Endothelial cell (in vitro differentiated cells): ENCODE data around the gene ALAS1. TPM values are rescaled to one million over a fixed set of nuclear protein-coding genes. Genes with fewer than 3 reads are reported as not detected.

ENCODE experiments used
- DNase-seq: peaks from one replicate; pipeline ENCODE4 v3.0.0; 2021; ENCODE audit warnings: low spot score
- H3K27ac Mint-ChIP-seq: one replicate; pipeline ENCODE4 v1.8.0; 2021; ENCODE audit warnings: mixed read lengths, inconsistent platforms; ENCODE audit not compliant: unreplicated experiment
- H3K27me3 Mint-ChIP-seq: one replicate; pipeline ENCODE4 v1.8.0; 2021; ENCODE audit warnings: mild to moderate bottlenecking, moderate library complexity, mixed read lengths, inconsistent platforms; ENCODE audit not compliant: unreplicated experiment
- H3K36me3 Mint-ChIP-seq: one replicate; pipeline ENCODE4 v1.8.0; 2021; ENCODE audit warnings: mild to moderate bottlenecking, low read depth, mixed read lengths, inconsistent platforms; ENCODE audit not compliant: unreplicated experiment
- H3K4me1 Mint-ChIP-seq: one replicate; pipeline ENCODE4 v1.8.0; 2021; ENCODE audit warnings: mild to moderate bottlenecking, mixed read lengths, inconsistent platforms; ENCODE audit not compliant: unreplicated experiment
- H3K4me3 Mint-ChIP-seq: one replicate; pipeline ENCODE4 v1.8.0; 2021; ENCODE audit warnings: mild to moderate bottlenecking, mixed read lengths, inconsistent platforms; ENCODE audit not compliant: unreplicated experiment
- H3K9me3 Mint-ChIP-seq: one replicate; pipeline ENCODE4 v1.8.0; 2021; ENCODE audit warnings: mixed read lengths, inconsistent platforms; ENCODE audit not compliant: unreplicated experiment
- CTCF ChIP-seq: fragments of 200-600 bp; sonication (generic); IDR thresholded peaks from one replicate; pipeline ENCODE4 v1.5.0; 2021; ENCODE audit warnings: antibody characterized with exemption; ENCODE audit not compliant: unreplicated experiment
- total RNA-seq: library from RNA; stranded (reverse); fragmentation: NEBNext Ultra II Directional; extraction: Animal tissue kit (Norgen Biotek cat#: 25700); gene quantifications from one replicate; pipeline ENCODE4 v1.2.1, GENCODE V29; 2021; ENCODE audit not compliant: unreplicated experiment

ALAS1 gene
- total RNA-seq, 1 donor from 2014 or later: 59.1 TPM

DNA sequence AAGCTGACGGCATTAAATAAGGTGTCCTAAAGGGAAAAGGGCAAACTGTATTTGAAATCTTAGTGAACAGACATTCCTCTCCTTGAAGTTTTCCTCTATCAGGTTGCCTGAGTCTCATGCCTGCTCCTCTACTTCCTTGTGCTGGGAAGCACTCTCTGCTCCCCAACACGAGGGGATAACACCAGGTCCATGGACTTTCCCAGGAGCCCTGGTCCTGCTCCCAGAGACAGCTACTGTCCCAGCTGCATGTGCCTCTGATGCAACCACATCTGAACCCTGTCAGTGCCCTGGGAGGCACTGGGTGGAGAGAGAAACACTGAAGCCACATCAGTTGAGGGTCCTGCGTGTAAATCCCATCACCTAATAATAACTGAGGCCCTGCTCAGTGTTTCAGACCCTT is 20.1 kb downstream of the ALAS1 start:
- Mint-ChIP-seq H3K9me3 (no peaks in the 10 kb centered on the region), H3K27ac (peak overlapping the region; percentile 70), H3K27me3 (peaks cover 6% of the 10 kb centered on the region), H3K4me3 (no peak overlapping the region), H3K4me1 (peaks cover 27% of the 10 kb centered on the region), H3K36me3 (peaks cover 20% of the 10 kb centered on the region)
- DNase-seq: no peak
- no peak for TF ChIP-seq CTCF

GRCh38 chr3:52218454-52218853 is 20.5 kb downstream of the ALAS1 start:
- Mint-ChIP-seq H3K27me3 (peaks cover 10% of the 10 kb centered on the region), H3K4me1 (peaks cover 27% of the 10 kb centered on the region), H3K9me3 (no peaks in the 10 kb centered on the region), H3K27ac (peak overlapping the region; percentile 78), H3K4me3 (no peak overlapping the region), H3K36me3 (peaks cover 19% of the 10 kb centered on the region)
- no peak for DNase-seq
- no peak for TF ChIP-seq CTCF

- H3K4me3 Mint-ChIP-seq: no peak overlapping the region
- TF ChIP-seq CTCF: no peak
- H3K27ac Mint-ChIP-seq: peak overlapping the region; percentile 78
- H3K27me3 Mint-ChIP-seq: peaks cover 17% of the 10 kb centered on the region
- H3K36me3 Mint-ChIP-seq: peaks cover 20% of the 10 kb centered on the region
- DNase-seq: no peak
- H3K9me3 Mint-ChIP-seq: no peaks in the 10 kb centered on the region
- peaks cover 27% of the 10 kb centered on the region for H3K4me1 Mint-ChIP-seq
Measured at GRCh38 chr3:52218937-52219650, 21.1 kb downstream of the ALAS1 start.

DNA sequence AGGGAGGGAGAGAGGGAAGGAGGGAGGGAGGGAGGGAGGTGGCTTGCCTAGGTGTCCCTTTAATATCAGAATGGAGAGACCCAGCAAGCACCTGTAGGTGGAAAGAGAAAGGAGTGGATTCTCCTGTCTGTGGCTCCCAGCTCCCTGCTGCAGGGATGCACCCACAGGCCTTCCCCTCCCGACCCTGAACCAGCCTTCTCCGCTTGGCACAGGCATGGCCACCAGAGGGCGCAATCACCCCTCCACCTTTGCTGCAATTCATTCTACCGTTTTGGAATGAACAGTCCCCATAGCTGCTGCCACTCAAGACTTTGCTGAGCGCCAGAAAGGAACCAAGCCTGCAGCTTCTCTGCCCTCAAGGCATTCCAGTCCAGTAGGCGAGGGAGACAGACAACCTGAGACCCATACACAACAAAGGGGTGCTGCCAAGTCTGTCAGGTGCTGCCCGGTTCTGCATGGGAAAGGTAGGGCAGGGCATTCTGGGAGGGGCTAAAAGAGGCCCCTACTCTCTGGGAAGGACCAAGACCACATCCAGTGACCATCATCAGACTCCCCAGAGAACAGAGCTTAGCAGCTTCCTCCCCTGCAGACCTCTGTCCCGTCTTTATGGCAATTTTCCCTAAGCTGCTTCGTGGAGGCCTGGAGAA is 22.5 kb downstream of the ALAS1 start:
- Mint-ChIP-seq H3K36me3 (peaks cover 10% of the 10 kb centered on the region), H3K27ac (no peak overlapping the region), H3K27me3 (peaks cover 21% of the 10 kb centered on the region), H3K4me1 (peaks cover 27% of the 10 kb centered on the region), H3K4me3 (no peak overlapping the region), H3K9me3 (no peaks in the 10 kb centered on the region)
- peak; percentile 92 for DNase-seq
- peak; percentile 74 for TF ChIP-seq CTCF

DNA sequence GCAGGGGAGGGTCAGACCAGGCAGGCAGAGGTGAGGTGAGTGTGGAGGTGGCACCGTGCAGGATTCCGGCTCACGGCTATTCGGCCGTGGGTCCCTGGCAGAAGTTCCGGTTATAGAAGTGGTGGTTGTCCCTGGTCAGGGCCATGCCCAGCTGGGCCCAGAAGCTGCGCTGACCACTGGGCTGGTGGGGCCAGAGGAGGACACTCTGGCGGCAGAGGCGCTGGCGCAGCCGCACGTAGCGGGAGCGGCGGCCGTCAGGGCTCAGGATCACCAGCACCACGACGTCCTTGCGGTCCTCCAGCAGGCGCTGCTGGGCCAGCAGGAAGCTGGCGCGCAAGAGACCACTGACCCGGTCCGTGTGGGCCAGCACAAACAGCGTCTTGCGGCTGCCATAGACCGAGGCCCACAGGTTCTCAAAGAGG is 23.2 kb downstream of the ALAS1 start:
- H3K27ac Mint-ChIP-seq: no peak overlapping the region
- no peak for TF ChIP-seq CTCF
- peaks cover 27% of the 10 kb centered on the region for H3K4me1 Mint-ChIP-seq
- peaks cover 7% of the 10 kb centered on the region for H3K36me3 Mint-ChIP-seq
- H3K9me3 Mint-ChIP-seq: no peaks in the 10 kb centered on the region
- no peak for DNase-seq
- H3K4me3 Mint-ChIP-seq: no peak overlapping the region
- peaks cover 21% of the 10 kb centered on the region for H3K27me3 Mint-ChIP-seq
